ENCODE results near the gene USP24.
"Not testable (repeated sequence)": the region's sequence is repeated elsewhere in the genome, so short reads cannot be mapped to it uniquely, and the experiment has no call there.

The USP24 gene

DNA sequence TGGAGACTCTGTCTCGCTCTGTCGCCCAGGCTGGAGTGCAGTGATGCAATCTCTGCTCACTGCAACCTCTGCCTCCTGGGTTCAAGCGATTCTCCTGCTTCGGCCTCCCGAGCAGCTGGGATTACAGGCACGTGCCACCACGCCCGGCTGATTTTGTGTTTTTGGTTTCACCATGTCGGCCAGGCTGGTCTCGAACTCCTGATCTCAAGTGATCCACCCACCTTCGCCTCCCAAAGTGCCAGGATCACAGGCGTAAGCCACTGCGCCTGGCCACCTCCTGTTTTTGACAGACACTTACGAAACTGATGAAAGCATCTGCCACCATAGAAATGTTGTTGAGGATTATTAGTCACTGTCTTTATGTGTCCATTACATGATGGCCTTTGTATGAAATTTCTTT is 106.2 kb downstream of the USP24 start:
- not testable (repeated sequence) for DNase-seq

- no peak for DNase-seq
Observed at GRCh38 chr1:55107101-55107500, 108.1 kb downstream of the USP24 start.

DNA sequence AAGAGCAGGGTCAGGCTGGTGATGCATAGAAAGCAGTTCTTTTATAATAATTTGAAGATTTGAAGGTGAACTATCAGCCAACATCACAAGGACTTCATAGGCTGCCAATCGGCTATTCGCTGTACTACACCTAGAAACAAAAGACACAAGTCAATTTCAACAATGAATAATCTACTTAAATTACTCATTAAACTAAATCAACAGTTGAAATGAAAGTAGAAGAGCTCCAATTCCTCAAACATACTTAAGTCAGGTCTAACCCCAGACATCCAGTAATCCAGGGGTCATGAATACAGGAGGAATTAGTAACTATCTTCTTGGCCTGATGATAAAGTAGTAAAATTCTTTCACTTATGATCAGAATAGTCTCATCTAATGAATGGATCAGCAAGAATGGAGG is 111.3 kb downstream of the USP24 start:
- no peak for DNase-seq

DNA sequence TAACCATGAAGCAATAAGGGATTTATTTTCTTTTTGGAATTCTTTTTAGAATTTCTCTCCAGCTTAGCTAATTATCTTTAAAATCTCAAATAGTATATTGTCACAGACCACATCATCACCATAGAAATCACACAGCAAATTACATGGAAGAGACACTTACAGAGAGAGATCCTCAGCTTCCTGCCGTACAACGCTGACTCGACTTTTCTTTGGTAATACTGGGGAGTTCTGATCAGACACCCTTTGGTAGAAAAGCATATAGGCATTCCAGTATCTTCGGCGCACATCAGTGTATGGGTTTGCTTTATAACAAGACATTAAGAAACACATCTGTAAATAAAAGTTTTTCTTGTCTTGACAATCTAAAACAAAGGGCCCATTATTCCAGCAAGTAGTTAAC is 120.1 kb downstream of the USP24 start:
- DNase-seq = no peak

GRCh38 chr1:55092475-55092874 is 122.7 kb downstream of the USP24 start:
- DNase-seq = no peak

DNA sequence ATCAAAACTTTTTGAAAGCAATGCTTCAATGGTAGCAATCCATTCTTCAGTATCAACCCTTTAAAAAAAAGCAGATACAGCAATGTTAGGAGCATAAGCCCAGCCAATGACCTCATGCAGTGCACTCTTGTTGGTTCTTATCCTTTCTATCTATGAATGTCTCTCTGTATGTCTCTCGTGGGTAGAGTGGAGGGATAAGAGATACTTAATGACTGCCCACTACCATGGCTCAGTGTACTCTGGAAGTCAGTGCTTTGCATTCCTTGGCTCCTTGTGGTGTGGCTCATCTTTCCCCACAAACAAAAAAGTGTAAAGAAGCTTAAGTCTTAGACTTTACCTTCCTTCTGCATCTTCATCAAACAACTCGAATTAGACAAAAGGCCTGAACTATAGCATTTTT is 125.5 kb downstream of the USP24 start:
- no peak for DNase-seq

- no peak for DNase-seq
Observed at GRCh38 chr1:55088413-55088812, 126.8 kb downstream of the USP24 start.

GRCh38 chr1:55087439-55087838 is 127.7 kb downstream of the USP24 start:
- no peak for DNase-seq

GRCh38 chr1:55084257-55084656 is 130.9 kb downstream of the USP24 start:
- no peak for DNase-seq

DNA sequence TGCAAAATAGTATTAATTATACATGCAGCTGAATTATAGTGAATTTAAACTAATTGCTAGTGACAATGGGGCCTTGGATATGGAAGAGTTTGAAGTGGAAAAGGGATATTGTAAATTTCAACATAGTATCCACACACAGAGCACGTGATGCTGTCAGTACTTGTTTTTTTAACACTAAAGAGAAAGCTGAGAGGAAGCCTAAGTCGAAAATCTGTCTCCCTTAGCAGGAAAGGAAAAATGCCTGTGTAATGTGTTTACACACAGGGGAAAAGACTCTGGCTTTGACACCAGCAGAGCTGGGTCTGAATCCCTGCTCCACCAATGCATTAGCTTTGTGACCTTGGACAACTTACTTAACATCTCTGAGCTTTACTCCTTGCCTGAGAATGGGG is 133.3 kb downstream of the USP24 start:
- no peak for DNase-seq

DNA sequence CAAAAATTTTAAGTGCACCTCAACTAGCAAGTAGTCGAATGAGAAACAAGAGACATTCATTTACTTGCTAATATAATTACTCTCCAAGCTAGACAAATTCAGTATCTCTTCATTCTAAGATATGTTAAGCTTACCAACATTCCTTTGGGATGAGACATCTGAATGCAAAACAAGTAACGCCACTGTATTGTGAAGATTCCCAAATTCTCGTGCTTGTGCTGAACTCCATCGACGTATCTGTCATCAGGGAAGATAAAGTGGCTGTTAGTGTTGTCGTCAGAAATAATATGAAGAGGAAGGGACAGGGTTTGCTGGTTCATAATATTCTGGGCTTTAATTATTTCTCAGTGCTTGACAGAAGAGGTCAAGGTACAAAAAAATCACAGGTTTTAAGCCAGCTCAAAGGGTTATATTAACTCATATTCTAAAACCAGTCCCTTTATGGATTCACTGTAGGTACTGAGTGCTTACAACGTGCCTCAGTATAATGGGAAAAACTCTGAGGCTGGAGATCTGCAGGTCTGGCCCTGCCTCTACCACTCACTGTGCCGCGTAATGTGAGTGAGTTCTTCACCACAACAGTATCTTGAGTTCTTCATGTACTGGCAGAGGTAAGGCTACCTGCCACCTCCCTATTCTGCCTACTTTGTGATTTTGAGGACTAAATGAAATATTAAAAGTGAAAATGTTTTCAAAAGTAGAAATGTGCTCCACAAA is 133.8 kb downstream of the USP24 start:
- DNase-seq = no peak

- no peak for DNase-seq
Observed at GRCh38 chr1:55079651-55080050, 135.5 kb downstream of the USP24 start.

DNA sequence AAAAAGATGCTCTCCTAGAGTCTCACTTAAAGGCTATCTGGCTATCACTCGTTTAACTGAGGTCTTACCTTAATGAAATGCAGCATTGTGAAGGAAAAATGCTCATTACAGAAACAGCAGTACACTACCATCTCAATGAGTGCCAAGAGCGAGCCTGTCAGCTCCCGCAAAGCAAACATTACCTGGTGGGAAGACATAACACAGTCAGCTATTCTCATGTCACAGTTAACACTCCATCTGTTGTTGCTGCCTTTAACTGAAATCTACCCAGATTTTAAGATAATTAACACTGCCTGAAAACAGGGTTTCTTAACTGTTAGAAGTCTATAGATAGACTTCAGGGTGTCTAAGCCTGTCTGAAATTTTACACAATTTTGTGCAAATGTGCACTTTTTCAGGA is 136.7 kb downstream of the USP24 start:
- DNase-seq = no peak

GRCh38 chr1:55076356-55076755 is 138.8 kb downstream of the USP24 start:
- DNase-seq = no peak

- DNase-seq = no peak
Observed at GRCh38 chr1:55074455-55074854, 140.7 kb downstream of the USP24 start.

DNA sequence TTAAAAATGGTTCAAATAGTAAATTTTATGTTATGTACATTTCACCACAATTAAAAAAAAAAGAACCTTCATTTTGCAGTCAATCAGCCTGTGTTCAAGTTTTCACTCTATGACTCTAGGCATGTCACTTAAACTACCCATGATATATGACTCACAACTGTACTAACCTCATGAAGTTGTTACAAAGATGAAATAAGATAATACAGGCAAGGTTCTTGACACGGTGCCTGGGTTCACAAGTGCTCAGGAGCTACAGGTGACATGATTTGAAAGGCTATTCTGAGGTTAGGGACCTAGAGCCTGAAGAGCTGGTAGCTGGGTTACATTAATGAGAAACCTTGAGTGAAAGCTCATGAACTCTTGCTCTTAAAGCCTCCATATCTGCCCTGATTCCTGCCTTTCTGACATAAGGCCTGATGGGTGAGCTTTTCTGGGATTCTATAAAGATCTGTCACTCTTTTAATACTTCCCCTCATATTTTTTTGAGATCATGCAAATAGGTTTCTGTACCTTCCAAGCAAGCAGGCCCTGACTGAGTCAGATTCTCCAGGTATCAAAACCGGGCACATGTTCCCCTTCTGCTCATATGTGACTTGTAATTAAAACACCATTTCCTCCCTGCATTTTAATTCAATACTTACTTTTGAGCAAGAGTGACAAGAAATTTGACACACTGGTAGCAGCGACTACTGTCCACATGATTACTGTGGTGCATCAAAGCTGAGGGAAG is 141.8 kb downstream of the USP24 start:
- DNase-seq = no peak

DNA sequence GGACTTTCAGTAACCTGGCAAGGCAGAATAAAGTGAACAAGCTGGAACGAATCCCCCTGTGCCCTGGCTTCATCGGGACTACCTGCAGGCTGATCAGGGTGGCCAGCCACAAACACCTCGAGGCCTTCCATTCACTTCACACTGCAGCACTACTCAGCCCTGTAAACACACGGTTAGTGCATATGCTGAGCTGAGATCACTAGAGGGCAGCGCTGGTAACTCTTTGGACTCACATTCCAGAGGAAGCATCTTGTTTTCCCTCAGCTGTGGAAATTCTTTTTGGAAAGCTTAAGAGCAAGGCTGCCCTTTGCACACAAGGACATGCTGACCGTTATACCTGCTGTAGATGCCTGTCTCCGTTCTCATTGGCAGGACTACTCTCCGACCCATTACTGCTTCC is 143.7 kb downstream of the USP24 start:
- no peak for DNase-seq

DNA sequence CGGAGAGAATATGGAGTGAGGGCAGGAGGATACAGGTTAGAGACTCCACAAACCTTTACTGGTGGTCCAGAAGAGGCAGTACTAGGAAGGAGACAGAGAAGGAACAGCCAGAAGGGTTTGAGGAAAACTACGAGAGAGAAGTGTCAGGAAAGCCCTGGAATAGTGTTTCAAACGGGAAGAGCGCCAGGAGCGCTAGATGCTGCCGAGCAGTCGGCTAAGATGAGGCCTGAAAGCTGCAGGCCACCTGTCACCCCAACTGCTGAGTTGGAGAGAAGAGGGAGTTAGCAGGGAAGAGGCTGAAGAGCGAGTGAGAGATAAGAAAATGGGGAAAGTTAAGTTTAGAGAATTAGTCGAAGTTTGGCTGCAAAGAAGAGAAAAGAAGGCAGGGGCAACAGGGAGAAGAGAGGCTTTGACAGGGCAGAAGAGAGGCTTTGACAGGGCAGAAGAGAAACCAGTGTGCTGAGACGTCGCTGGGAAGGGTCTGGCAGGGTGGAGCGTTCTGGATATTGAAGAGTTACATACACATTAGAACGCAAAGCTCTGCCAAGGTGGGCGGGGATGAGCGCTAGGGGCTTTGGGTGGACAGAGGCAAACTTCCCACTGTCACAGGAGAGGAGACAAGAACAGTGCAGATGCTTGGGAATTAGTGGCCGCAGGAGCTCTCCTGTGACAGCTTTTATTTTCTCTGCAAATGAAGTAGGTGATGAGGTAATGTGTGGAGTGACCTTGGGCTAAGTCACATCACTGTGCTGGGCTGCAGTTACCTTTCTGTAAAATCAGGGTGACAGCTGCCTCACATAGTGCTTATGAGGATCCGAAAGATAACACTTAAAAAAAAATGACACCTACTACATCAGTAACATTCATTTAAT is 144.6 kb downstream of the USP24 start:
- no peak for DNase-seq

GRCh38 chr1:55069280-55069679 is 145.9 kb downstream of the USP24 start:
- DNase-seq = no peak

GRCh38 chr1:55068638-55069037 is 146.5 kb downstream of the USP24 start:
- DNase-seq = no peak

- no peak for DNase-seq
Observed at GRCh38 chr1:55067914-55068313, 147.2 kb downstream of the USP24 start.

- DNase-seq = no peak
Observed at GRCh38 chr1:55067022-55067778, 148.0 kb downstream of the USP24 start.

DNA sequence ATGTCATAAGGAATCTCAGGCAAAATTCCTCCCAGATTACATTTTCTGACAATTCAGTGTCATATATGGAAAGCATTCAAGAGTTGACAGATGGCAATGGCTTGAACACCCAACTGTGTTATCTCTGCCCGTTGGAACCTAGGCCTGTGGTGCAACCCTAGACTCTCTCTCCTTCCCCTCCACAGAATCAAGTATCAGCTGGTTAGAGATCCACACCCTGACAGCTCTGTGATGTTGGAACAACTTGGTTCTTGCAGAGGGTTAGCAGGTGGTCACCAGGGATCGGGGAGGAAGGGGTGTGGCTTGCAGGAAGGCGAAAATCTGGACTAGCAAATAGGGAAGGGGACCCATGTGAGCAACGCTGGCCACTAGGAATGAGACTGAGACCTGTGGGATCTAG is 149.5 kb downstream of the USP24 start:
- no peak for DNase-seq

All from activated CD4-positive, alpha-beta T cell treated with anti-CD3 and anti-CD28 coated beads, Interleukin-2, amount 50 U/mL, for 4 hours (primary cell).